GM12801 (cell line): ENCODE data around the gene PTGS1.

Experiments
- CTCF ChIP-seq: IDR thresholded peaks from one replicate; pipeline ENCODE4 v1.5.1; 2011; ENCODE audit warnings: control low read depth; ENCODE audit not compliant: insufficient read length; ENCODE audit errors: extremely low read depth

Gene PTGS1

GRCh38 chr9:122370869-122371755 is at the start of gene PTGS1:
Gene PTGS1 (plus strand): TSS chr9:122371024. CDS start chr9:122371085, 61 bp downstream.
- TF ChIP-seq CTCF: no peak

DNA sequence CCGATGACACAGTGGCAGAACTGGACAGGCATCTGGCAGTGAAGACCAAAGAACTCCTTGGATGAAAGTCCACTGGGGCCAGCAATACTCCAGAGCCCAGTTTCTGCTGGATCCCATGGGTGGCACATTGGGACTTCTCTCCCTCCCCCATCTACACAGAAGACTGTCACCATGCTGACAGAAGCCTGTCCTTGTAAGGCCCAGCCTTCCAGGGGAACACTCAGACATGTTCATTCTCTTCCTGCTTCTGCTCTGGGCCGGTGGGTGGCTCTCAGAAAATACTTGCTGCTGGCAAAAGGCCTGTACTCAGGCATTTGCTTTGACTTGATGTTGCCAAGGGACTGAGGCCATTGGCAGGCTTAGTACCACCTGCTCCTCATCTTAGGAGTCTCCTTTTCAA is 48.3 kb upstream of the PTGS1 start:
- no peak for TF ChIP-seq CTCF

DNA sequence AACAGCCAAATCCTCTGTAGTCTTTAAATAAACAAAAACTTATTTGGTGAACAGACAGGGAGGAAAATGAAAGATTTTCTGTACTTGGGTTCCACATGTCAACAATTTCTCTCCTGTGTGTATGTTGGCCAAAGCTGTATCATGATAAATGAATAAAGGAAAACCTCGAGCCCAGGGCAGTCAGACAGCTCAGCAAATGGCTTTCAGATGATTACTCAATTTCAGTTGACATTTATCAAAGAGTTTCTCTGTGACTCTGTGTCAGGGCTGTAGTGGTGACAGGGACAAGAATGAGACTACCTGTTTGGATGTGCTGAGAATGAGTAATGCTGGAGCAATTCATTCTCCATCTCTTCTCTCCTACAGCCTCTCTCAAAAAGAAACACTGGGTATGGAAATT is 45.7 kb upstream of the PTGS1 start:
- TF ChIP-seq CTCF: no peak

GRCh38 chr9:122327175-122327574 is 43.6 kb upstream of the PTGS1 start:
- TF ChIP-seq CTCF: no peak

GRCh38 chr9:122329597-122329996 is 41.2 kb upstream of the PTGS1 start:
- TF ChIP-seq CTCF: no peak

GRCh38 chr9:122331523-122331927 is 39.3 kb upstream of the PTGS1 start:
- no peak for TF ChIP-seq CTCF

DNA sequence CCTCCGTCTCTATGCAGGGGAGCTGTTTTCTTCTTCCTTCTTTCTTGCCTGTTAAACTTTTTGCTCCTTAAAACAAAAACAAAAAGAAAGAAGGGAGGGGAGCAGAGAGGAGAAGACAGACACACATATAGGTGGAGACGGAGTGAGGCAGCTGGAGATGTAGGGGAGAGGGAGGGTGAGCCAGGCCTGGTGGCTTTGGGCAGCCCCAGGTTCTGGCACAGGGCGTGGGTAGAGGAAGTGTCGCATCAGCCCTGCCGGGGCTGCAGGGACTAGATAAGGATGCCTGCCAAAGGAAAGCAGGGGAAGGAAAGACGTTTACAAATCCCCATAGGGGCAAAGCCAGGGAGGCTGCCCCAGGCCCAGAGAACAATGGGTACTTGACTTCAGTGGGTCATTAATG is 38.7 kb upstream of the PTGS1 start:
- no peak for TF ChIP-seq CTCF
